ENCODE data around the gene SLC35F1.

- TF ChIP-seq POLR2AphosphoS5 (IDR thresholded peaks at IDR 0.05; ENCODE audit: low read depth, low read length) (no peak), POLR2A (IDR thresholded peaks at IDR 0.05; ENCODE audit: low read depth, low read length) (no peak), POU2F2 (IDR thresholded peaks at IDR 0.05; ENCODE audit: low read depth, low read length) (no peak)
These were observed 449.6 kb downstream of the SLC35F1 start for GRCh38 chr6:118356686-118357085.

Data from GM12891 (cell line).